Neural progenitor cell (in vitro differentiated cells): Measurements from ENCODE around the gene CFAP20DC.

Experiments
- EZH2phosphoT487 ChIP-seq: fragments of 200-600 bp; sonication (generic); IDR thresholded peaks from 2 replicates; pipeline ENCODE4 v1.6.1; 2017; ENCODE audit warnings: antibody characterized with exemption
- TF ChIP-seq, protein P1 (sequence below): fragments of 200-600 bp; sonication (generic); IDR thresholded peaks from 2 replicates; pipeline ENCODE4 v1.5.1; 2017; ENCODE audit warnings: antibody characterized with exemption, mild to moderate bottlenecking

DNA sequence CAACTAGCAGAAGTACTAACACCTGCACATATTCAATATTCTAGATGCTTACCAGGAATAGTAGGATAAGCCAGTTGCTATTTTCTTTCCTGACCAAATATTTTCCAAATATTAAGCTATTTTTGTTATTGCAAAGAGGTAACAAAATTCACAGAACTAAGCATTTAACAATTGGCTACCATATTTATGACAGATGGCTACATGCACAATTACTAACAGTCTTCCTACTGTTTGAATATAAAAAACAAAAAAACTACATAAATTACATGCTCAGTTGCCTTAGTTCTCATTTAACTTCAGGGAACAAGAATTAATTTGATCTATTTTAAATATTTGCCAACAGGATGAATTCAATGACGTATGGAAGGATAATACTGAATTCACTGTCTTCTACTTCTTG is 36.2 kb downstream of the CFAP20DC start:
- TF ChIP-seq, protein P1, sequence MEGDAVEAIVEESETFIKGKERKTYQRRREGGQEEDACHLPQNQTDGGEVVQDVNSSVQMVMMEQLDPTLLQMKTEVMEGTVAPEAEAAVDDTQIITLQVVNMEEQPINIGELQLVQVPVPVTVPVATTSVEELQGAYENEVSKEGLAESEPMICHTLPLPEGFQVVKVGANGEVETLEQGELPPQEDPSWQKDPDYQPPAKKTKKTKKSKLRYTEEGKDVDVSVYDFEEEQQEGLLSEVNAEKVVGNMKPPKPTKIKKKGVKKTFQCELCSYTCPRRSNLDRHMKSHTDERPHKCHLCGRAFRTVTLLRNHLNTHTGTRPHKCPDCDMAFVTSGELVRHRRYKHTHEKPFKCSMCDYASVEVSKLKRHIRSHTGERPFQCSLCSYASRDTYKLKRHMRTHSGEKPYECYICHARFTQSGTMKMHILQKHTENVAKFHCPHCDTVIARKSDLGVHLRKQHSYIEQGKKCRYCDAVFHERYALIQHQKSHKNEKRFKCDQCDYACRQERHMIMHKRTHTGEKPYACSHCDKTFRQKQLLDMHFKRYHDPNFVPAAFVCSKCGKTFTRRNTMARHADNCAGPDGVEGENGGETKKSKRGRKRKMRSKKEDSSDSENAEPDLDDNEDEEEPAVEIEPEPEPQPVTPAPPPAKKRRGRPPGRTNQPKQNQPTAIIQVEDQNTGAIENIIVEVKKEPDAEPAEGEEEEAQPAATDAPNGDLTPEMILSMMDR = no peak
- no peak for TF ChIP-seq EZH2phosphoT487
